Stimulated activated CD4-positive, alpha-beta T cell treated with anti-CD3 and anti-CD28 coated beads, Interleukin-4, amount 100 ng/mL, for 4 hours (primary cell): ENCODE results near the gene SAAL1.
"Not testable (repeated sequence)": the region's sequence is repeated elsewhere in the genome, so short reads cannot be mapped to it uniquely, and the experiment has no call there.

ENCODE experiments used
- DNase-seq, 2 experiments: peaks; one replicate each; pipeline ENCODE4 v3.0.0-alpha.2; 2020

SAAL1 gene

GRCh38 chr11:18105802-18106574, at the start of gene SAAL1:
Gene SAAL1, minus strand, starts transcription at chr11:18106082. Its CDS starts 41 bp downstream, at chr11:18106041.
- DNase-seq = peak; percentile 87 to 92

DNA sequence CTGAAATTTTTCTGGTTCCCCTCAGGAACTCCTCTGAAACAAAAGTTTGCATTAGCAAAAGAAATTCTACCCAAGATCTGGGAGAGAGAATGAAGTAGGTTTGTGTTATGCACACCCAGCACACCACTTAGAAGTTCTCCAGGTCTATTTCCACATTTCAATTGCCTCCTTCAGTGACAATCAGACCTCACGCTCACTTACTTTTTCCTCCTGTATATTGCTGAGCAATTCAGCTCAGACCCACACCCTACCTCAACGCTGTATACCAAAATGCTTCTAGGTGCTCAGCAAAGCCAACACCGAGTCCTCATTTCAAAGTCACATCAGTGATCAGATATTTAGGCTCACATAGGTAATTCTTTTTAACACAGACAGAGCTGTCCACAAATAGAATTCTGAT, 45.7 kb upstream of the SAAL1 start:
- DNase-seq = no peak

DNA sequence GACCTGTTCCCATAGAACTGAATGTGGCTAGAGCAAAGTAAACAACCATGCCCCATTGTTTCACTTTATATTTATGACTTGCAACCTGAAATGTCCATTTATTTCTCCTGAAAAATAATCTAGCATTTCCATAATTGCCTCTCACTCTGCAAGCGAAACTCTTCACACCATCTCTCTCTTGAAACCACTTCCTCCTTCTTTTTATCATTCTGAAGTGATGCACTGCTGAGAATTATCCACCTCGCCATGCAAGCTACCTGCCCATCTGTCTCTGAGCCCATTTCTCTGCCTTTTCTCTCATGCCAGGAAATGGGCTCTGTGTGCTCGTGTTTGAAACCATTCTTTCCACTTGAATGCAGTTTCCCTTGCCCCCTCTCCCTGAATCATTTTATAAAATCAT, 40.0 kb upstream of the SAAL1 start:
- DNase-seq = no peak

DNA sequence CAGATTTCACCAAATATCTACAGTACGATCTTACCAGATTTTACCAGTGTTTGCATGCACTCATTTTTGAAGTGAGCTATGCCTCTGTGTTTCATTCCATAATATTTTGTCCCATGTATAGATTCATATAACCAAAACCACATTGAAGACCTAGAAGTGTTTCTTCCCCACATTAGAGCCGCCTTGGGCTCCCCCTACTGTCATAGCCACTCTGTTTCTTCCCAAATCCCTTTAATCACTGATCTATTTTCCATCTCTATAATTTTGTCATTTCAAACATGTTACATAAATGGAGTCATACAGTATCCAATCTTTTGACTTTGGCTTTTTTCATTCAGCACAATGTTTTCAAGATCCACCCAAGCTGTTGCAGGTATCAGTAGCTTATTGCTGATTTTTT, 39.1 kb upstream of the SAAL1 start:
- DNase-seq = no peak

GRCh38 chr11:18144243-18144642, 38.4 kb upstream of the SAAL1 start:
- no peak for DNase-seq

- no peak for DNase-seq
These were observed 34.3 kb upstream of the SAAL1 start for GRCh38 chr11:18140145-18140544.

DNA sequence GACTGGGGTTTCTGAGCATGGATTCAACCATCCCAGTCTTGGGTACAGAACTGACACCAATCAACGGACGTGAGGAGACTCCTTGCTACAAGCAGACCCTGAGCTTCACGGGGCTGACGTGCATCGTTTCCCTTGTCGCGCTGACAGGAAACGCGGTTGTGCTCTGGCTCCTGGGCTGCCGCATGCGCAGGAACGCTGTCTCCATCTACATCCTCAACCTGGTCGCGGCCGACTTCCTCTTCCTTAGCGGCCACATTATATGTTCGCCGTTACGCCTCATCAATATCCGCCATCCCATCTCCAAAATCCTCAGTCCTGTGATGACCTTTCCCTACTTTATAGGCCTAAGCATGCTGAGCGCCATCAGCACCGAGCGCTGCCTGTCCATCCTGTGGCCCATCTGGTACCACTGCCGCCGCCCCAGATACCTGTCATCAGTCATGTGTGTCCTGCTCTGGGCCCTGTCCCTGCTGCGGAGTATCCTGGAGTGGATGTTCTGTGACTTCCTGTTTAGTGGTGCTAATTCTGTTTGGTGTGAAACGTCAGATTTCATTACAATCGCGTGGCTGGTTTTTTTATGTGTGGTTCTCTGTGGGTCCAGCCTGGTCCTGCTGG, 31.4 kb upstream of the SAAL1 start:
- DNase-seq = no peak

DNA sequence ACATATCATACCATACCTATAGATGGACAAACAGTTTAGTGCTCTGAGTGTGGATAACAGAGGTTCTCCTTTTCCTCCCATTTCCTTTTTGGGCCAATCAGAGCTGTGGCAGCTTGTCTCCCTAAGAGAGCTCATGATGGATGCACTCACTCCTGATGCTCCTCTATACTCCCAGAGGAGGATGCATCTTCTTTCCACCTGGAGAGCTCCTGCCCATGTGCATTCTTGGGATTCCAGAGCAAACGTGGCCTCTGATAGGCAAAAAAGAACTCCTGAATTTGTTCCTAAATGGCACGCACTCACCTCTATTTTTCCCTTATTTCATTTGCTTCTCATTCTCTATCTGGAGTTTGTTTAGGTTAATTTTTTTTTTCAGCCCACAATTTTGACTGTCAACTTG, 29.4 kb upstream of the SAAL1 start:
- no peak for DNase-seq

DNA sequence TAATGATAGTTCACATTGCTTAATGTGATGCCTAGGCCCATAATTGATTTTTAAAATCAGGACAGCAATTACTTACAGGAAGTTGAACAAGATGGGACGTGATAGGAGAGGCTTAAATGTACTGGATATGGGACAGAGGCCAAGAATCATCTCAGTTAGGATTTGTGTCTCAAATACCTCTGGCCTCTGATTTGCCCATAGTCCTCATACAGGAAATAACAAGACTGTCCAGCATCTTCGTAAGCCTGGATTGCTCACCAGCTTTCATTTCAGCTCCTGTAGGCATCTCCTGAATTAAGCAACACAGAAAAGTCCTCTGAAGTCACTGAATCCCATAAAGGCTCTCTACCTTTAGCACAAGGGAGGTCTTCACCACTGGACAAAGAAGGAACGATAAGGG, 26.5 kb upstream of the SAAL1 start, which contains the start of gene MRGPRX3:
Gene MRGPRX3, plus strand, starts transcription at position 231 of the 400 bp plus-strand sequence. CDS start 4,632 bp downstream, outside the sequence.
- no peak for DNase-seq

DNA sequence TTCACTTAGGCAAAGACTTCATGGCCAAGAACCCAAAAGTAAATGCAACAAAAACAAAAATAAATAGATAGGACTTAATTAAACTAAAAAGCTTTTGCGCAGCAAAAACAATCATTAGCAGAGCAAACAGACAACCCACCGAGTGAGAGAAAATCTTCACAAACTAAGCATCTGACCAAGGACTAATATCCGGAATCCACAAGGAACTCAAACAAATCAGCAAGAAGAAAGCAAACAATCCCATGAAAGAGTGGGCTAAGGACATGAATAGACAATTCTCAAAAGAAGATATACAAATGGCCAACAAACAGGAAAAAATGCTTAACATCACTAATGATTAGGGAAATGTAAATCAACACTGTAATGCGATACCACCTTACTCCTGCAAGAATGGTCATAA, 25.2 kb upstream of the SAAL1 start:
- not testable (repeated sequence) for DNase-seq

DNA sequence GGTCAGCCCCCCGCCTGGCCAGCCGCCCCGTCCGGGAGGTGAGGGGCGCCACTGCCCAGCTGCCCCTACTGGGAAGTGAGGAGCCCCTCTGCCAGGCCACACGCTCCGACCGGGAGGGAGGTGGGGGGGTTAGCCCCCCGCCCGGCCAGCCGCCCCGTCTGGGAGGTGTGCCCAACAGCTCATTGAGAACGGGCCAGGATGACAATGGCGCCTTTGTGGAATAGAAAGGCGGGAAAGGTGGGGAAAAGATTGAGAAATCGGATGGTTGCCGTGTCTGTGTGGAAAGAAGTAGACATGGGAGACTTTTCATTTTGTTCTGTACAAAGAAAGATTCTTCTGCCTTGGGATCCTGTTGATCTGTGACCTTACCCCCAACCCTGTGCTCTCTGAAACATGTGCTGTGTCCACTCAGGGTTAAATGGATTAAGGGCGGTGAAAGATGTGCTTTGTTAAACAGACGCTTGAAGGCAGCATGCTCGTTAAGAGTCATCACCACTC, 15.5 kb upstream of the SAAL1 start:
- DNase-seq = not testable (repeated sequence)

GRCh38 chr11:18115360-18116127, 9.7 kb upstream of the SAAL1 start:
- DNase-seq = peak; percentile 48 to 56

DNA sequence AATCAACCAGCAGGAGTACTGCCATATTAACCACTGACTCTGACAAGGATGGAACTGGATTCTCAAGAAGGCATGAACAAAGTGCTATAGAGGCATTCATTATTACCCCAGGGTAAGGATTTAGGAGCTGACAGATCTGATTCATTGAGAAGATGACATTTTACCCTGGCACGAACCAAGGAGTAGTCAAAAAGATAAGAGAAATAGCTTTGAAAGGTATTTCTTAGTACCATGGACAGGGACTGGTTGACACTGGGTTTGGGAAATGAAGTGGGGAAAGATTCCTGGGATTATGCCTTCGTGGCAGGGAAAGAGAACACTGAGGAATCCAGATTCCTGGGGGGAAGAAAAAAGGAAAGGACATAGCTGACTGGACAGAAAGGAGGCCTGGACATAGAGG, 5.1 kb upstream of the SAAL1 start:
- no peak for DNase-seq

DNA sequence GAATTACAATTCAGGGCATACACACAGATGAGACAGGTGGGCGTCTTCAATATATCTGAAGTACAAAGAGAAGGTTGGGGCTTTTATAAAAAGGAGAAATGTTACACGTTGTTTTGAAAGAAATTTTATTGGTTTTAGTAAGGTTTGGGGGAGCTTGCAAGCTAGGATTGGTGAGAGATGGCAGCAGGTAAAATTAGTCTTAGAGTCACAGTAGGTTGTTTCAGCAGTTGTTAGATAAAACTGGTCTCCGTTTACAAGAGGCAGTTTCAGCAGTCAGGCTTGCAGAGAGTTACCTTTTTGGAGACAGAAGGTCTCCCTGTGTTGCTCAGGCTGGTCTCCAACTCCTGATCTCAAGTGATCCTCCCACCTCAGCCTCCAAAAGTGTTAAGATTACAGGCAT, 2.4 kb upstream of the SAAL1 start:
- DNase-seq = no peak

DNA sequence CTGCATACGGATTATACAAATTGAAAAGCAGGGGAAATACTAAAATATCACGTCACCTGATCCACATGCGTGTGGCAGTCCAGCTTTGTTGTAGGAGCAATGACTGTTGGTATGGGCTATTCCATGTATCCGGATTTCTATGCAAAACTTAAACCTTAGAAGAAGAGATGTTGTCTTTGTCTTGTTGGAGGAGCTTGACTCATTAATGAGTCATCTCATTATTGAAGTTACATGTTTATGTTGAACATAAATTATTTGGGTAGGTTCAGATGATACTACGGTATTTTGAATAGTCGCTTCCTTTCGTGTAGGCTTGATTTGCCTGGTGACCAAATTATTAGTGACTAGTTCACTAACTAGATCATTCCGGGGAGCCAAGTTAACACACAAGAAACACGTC, 806 bp upstream of the SAAL1 start:
- DNase-seq = no peak

DNA sequence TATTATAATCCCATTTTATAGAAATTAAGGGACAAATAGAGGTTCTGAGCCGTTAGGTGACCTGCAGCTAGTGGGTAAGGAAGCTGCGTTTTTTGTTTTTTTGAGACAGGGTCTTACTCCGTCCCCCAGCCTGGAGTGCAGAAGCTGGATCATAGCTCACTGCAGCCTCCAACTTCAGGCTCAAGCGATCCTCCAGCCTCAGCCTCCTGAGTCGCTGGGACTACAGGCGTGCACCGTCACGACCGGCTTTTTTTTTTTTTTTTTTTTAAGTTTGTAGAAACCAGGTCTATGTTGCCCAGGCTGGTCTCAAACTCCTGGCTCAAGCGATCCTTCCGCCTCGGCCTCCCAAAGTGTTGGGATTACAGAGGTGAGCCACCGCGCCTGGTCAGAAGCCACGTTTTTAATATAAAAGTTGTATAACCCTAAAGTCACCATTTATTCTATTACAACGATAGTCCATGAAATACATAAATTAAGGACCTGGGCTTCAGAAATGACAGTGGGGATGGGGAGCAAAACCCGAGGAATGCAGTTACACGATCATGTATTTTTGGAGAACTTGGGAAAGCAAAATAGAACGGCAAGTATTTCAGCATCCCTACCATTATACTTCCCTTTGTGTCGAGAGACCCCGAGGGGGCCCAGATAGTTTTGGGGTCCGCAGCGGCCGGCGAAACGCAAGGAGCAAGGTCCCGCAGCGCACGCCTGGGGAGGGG, 638 bp downstream of the SAAL1 start:
- no peak for DNase-seq

GRCh38 chr11:18100926-18101656, 4.8 kb downstream of the SAAL1 start:
- no peak for DNase-seq

- DNase-seq = no peak
These were observed 11.9 kb downstream of the SAAL1 start for GRCh38 chr11:18093959-18094358.

- no peak for DNase-seq
These were observed 14.2 kb downstream of the SAAL1 start for GRCh38 chr11:18091731-18092130.

DNA sequence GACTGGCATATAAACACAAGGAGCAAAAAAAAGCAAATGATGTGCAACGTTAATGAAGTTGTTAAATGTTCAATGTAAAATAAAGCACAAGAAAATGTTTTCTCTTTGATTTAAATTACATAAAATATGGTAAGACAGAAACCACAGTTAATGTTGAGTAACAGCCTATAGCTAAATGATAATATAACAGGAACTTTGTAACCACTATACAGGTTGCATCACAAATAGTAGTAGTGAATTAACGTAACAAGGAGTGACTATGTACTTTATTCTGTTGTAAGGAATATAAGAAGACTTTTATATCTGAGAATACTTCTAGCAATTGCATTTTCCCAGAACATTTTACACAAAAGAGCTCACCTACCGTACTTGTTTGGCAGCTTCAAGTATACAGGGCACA, 16.9 kb downstream of the SAAL1 start:
- no peak for DNase-seq

DNA sequence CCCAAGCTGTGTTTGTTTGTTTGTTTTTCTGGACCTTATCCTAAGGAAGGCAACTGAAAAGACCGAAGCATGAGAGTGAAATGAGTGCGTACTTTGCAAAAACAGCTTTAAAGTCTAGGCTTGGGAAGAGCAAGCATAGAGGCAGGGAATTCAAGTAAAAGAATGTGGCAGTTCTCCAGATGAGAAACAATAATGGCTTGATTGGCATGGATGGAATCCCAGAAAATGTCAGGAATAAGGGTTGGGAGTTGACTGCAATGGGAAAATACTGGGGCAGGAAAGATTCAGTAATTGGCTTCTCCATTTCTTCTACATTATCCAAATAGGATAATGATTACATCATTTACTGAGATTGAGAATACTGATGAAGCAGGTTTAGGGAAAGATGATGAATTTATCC, 17.5 kb downstream of the SAAL1 start:
- no peak for DNase-seq

GRCh38 chr11:18081551-18081950, 24.3 kb downstream of the SAAL1 start:
- no peak for DNase-seq
